GM19438 (cell line): ENCODE measurements around the gene CRYBG2.
"Not testable (repeated sequence)": the region's sequence is repeated elsewhere in the genome, so short reads cannot be mapped to it uniquely, and the experiment has no call there.

Source experiments
- ATAC-seq: cut with Tn5 transposase; IDR thresholded peaks from one replicate; pipeline ENCODE4 v1.9.1; 2021; ENCODE audit warnings: low read depth; ENCODE audit not compliant: unreplicated experiment

Gene CRYBG2

GRCh38 chr1:26324550-26324949 is 29.4 kb downstream of the CRYBG2 start:
- ATAC-seq = no peak

GRCh38 chr1:26323382-26323781 is 30.5 kb downstream of the CRYBG2 start:
- no peak for ATAC-seq

- no peak for ATAC-seq
Measured at GRCh38 chr1:26322042-26322331, 31.9 kb downstream of the CRYBG2 start.

GRCh38 chr1:26321315-26322041 is 32.5 kb downstream of the CRYBG2 start:
- no peak for ATAC-seq

GRCh38 chr1:26320896-26321295 is 33.0 kb downstream of the CRYBG2 start:
- ATAC-seq = no peak

- no peak for ATAC-seq
Measured at GRCh38 chr1:26318338-26319064, 35.4 kb downstream of the CRYBG2 start.

GRCh38 chr1:26317612-26318337 is 36.2 kb downstream of the CRYBG2 start, which contains the start of gene CD52:
CD52 (plus strand) TSS chr1:26317958; CDS start chr1:26318018, 60 bp downstream.
- no peak for ATAC-seq

GRCh38 chr1:26317146-26317545 is 36.8 kb downstream of the CRYBG2 start:
- no peak for ATAC-seq

GRCh38 chr1:26315874-26316850 is 37.8 kb downstream of the CRYBG2 start:
- ATAC-seq = no peak

GRCh38 chr1:26314501-26314900 is 39.4 kb downstream of the CRYBG2 start:
- ATAC-seq = no peak

GRCh38 chr1:26307966-26308899 is 45.7 kb downstream of the CRYBG2 start:
- not testable (repeated sequence) for ATAC-seq

GRCh38 chr1:26307363-26307781 is 46.6 kb downstream of the CRYBG2 start:
- ATAC-seq = no peak

- peak; percentile 98 for ATAC-seq
Measured at GRCh38 chr1:26306290-26307229, 47.4 kb downstream of the CRYBG2 start, which contains the start of gene UBXN11. UBXN11 (minus strand) TSS chr1:26306636; CDS start chr1:26302883, 3,753 bp downstream.

GRCh38 chr1:26305667-26306289 is 48.2 kb downstream of the CRYBG2 start:
- no peak for ATAC-seq

GRCh38 chr1:26302733-26303405 is 51.1 kb downstream of the CRYBG2 start:
- ATAC-seq = no peak

- no peak for ATAC-seq
Measured at GRCh38 chr1:26300578-26301275, 53.2 kb downstream of the CRYBG2 start.

- ATAC-seq = no peak
Measured at GRCh38 chr1:26297791-26298124, 56.2 kb downstream of the CRYBG2 start.
